Measurements from ENCODE around the gene FSHR.

FSHR gene

GRCh38 chr2:48952143-48952542, 202.2 kb downstream of the FSHR start:
- DNase-seq = no peak

GRCh38 chr2:48948400-48949125, 205.8 kb downstream of the FSHR start:
- no peak for DNase-seq

GRCh38 chr2:48946449-48947048, 207.8 kb downstream of the FSHR start:
- DNase-seq = peak; percentile 62

DNA sequence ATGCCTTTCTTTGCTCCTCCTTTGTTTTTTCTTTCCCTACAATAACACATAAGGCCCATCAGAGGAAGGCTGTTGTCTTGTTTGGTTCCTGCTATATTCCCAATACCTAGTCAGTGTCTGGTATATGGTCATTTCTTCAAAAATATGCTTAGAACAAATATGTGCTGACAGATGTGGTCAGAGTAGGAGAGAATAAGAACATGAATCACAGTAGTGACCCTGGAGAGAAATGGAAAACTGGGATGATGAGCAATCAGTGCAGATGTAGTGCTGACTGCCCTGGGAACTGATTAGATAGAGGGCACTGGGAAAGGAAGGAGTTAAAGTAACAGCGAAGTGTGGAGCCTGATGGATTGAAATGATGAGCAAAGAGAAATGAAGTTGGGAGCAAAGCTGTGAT, 209.4 kb downstream of the FSHR start:
- DNase-seq = no peak

- DNase-seq = no peak
Measured at GRCh38 chr2:48943436-48943835, 210.9 kb downstream of the FSHR start.

DNA sequence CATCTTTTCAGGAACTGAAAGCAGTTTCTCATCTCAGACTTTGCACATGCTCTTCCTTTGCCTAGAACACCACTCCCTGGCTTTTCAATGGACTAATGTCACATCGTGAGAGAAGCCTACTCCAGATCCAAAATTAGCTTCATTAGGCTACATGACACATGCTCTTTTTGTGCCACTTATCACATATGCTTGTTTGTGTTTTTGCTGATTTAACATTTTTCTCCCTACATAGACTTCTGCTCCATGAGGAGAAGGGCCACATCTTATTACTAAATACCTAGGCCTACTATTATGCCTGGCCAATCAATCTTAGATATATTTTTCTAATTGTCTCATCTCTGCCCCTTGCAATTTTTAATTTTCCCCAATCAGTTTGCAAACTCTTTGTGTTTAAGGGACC, 212.4 kb downstream of the FSHR start:
- DNase-seq = no peak

- DNase-seq = no peak
Measured at GRCh38 chr2:48941456-48941855, 212.9 kb downstream of the FSHR start.

GRCh38 chr2:48940606-48941005, 213.7 kb downstream of the FSHR start:
- DNase-seq = peak; percentile 14

DNA sequence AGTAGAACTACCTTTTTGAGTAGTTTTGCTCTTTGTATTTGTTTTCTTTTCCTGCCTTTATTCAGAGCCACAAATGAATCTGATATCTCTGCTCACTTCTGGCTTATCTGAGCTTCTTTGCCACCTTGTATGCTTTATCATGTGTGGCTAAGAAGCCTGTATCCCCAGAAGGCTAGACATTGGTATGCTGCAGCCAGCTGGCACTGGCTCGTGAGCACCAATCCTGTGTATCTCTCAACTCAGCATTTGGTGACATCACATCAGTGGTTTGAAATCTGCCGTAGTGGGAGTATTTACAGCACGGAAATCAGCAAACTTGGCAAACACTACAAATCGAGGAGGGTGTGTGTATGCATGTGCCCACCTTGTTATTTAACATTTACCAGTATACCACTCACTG, 215.1 kb downstream of the FSHR start:
- no peak for DNase-seq

DNA sequence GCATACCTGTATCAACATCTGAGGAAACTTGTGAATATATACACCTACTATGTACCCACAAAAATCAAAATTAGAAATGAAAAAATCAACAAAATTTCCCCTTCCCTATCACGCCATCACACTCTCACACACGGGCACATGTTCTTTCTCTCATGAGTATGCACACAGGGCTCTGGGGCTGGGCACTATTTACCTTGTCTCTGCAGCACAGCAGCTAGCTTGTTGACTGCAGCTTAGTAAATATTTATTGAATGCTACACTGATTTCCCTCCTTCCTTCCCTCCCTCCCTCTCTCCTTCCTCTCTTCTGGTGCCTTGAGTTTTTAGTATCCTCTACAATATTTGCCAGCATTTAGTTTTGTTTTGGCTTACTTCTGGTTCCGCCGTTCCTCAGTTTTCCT, 216.1 kb downstream of the FSHR start:
- no peak for DNase-seq

GRCh38 chr2:48934807-48935206, 219.5 kb downstream of the FSHR start:
- no peak for DNase-seq

DNA sequence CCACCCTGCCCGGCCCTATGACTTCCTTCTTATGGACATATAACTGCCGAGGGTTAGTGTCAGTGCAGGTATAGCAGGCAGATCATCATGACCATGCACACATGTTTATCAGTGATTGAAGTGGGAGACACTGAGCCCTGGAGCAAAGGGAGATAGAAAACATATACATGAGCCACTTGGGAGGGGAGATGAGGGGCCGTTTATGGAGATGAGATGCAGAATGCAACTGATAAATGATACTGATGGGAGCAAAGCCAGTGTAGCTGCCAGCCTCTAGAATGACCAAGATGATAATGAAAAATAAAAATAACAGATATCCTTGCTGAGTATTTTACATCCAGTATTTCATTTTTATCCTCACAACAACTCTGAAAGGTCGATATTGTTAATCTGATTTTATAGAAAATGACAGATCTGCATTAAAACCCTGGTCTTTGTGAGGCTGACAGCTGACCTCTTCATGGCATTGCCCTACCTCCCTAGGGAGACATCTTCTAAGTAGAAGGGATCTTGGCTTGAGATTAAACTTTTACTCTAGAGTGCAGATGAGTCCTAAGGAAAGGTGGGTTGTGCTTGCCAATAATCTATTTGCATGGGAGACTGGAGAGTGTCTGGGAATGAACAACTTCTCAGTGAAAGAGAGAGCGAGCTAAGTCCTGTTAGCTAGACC, 220.4 kb downstream of the FSHR start:
- DNase-seq = no peak

GRCh38 chr2:48932667-48933066, 221.6 kb downstream of the FSHR start:
- no peak for DNase-seq

GRCh38 chr2:48929571-48930301, 224.6 kb downstream of the FSHR start:
- DNase-seq = no peak

DNA sequence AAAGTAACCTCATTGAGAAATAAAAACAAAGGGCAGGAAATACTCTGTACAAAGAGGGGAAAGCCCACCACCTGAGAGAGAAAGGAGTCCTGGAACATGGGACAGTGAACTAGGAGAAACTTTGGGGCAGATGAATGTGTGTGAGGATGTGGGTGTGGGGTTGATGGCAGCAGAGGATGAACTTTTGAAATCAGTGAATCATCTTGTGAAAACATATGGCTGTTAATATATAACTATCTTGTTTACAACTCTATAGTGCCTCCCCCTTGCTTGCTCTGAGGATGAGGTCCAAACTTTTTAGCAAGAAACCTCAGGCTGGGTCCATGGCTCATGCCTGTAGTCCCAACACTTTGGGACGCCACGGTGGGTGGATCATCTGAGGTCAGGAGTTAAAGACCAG, 227.0 kb downstream of the FSHR start:
- DNase-seq = no peak

GRCh38 chr2:48915884-48916283, 238.4 kb downstream of the FSHR start:
- DNase-seq = peak; percentile 2

- DNase-seq = no peak
Measured at GRCh38 chr2:48915227-48915626, 239.1 kb downstream of the FSHR start.

- DNase-seq = no peak
Measured at GRCh38 chr2:48914477-48915089, 239.7 kb downstream of the FSHR start.

Data from NCI-H146 (cell line).